Parathyroid adenoma (tissue), 2 donors: Measurements from ENCODE around the gene ACR.
A peak's percentile ranks its signal among the peaks of the same experiment; 100 is the strongest.

Source experiments
- H2AFZ ChIP-seq: fragments of 300-600 bp; sonication (generic); one replicate; pipeline ENCODE4 v1.7.0; 2017; ENCODE audit warnings: antibody characterized with exemption, mild to moderate bottlenecking
- H3K27ac ChIP-seq: fragments of 300-600 bp; sonication (generic); one replicate; pipeline ENCODE4 v1.7.0; 2017
- H3K27me3 ChIP-seq: fragments of 300-600 bp; sonication (generic); one replicate; pipeline ENCODE4 v1.7.0; 2017; ENCODE audit warnings: low read length; ENCODE audit not compliant: control insufficient read depth, insufficient read depth
- H3K36me3 ChIP-seq: fragments of 300-600 bp; sonication (generic); one replicate; pipeline ENCODE4 v1.7.0; 2017; ENCODE audit warnings: low read length; ENCODE audit not compliant: control insufficient read depth, insufficient read depth
- H3K4me1 ChIP-seq: fragments of 300-600 bp; sonication (generic); one replicate; pipeline ENCODE4 v1.7.0; 2017; ENCODE audit warnings: control low read depth
- H3K4me2 ChIP-seq: fragments of 300-600 bp; sonication (generic); one replicate; pipeline ENCODE4 v1.7.0; 2017; ENCODE audit warnings: low read length
- H3K4me3 ChIP-seq: fragments of 300-600 bp; sonication (generic); one replicate; pipeline ENCODE4 v1.7.0; 2017; ENCODE audit warnings: low read depth, low read length
- H3K79me2 ChIP-seq: fragments of 300-600 bp; sonication (generic); one replicate; pipeline ENCODE4 v1.7.0; 2017; ENCODE audit warnings: control low read depth
- H3K9ac ChIP-seq: fragments of 300-600 bp; sonication (generic); one replicate; pipeline ENCODE4 v1.7.0; 2017; ENCODE audit warnings: mild to moderate bottlenecking
- H3K9me3 ChIP-seq: fragments of 300-600 bp; sonication (generic); one replicate; pipeline ENCODE4 v1.7.0; 2017; ENCODE audit warnings: low read length; ENCODE audit not compliant: control insufficient read depth
- TF ChIP-seq, protein P1 (sequence below): fragments of 300-600 bp; sonication (generic); IDR thresholded peaks from one replicate; pipeline ENCODE4 v1.7.0; 2017; ENCODE audit warnings: antibody characterized with exemption, mild to moderate bottlenecking
- donor health status: primary hyperparathyroidism.

Gene ACR

DNA sequence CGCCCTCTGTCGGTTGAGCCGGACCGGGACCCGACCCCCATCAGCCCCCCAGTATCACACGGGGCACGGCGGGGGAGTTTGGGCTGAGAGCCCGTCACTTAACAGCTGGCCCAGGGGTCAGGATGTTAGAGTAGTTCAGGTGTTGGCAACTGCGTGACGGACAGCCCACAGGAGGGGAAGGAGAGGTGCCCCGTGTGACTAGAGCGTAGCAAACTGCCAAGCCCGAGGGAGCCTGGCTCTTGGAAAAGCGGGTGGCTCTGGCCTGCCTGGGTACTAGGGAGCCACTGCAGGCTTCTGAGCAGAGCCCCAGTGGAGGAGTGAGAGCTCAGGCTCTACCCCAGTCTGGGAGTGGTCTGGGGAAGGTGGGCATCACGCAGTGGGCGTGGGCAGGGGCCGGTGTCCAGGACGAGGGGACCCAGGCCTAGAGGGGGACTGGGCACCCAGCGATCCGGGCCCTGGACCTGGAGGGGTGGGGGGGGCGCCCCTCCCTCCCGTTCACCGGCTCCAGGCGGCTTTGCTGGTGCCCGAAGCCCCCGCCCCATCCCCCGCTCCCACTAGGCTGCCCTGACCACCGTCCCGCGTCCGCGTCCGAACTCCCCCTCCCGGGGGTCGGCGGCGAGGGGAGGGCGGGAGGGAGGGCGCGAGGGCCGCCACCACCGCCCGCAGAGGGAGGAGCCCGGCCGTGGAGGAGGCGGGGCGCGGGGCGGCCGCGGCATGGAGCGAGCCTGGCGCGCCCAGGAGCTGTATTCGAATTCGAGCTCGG is 41.0 kb upstream of the ACR start:
- no peak overlapping the region for H3K27ac ChIP-seq
- no peaks in the 10 kb centered on the region for H3K27me3 ChIP-seq
- no peaks in the 10 kb centered on the region for H3K36me3 ChIP-seq
- peak overlapping the region; percentile 36 for H3K4me3 ChIP-seq
- H3K4me2 ChIP-seq: peak overlapping the region; percentile 65
- H2AFZ ChIP-seq: peak overlapping the region; percentile 63
- H3K4me1 ChIP-seq: no peaks in the 10 kb centered on the region
- no peaks in the 10 kb centered on the region for H3K79me2 ChIP-seq
- no peaks in the 10 kb centered on the region for H3K9me3 ChIP-seq
- no peak overlapping the region for H3K9ac ChIP-seq
- TF ChIP-seq, protein P1, sequence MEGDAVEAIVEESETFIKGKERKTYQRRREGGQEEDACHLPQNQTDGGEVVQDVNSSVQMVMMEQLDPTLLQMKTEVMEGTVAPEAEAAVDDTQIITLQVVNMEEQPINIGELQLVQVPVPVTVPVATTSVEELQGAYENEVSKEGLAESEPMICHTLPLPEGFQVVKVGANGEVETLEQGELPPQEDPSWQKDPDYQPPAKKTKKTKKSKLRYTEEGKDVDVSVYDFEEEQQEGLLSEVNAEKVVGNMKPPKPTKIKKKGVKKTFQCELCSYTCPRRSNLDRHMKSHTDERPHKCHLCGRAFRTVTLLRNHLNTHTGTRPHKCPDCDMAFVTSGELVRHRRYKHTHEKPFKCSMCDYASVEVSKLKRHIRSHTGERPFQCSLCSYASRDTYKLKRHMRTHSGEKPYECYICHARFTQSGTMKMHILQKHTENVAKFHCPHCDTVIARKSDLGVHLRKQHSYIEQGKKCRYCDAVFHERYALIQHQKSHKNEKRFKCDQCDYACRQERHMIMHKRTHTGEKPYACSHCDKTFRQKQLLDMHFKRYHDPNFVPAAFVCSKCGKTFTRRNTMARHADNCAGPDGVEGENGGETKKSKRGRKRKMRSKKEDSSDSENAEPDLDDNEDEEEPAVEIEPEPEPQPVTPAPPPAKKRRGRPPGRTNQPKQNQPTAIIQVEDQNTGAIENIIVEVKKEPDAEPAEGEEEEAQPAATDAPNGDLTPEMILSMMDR: peak; percentile 28

- peak overlapping the region; percentile 76 for H3K4me2 ChIP-seq
- TF ChIP-seq, protein P1: no peak
- H3K4me3 ChIP-seq: no peak overlapping the region
- no peaks in the 10 kb centered on the region for H3K27me3 ChIP-seq
- no peaks in the 10 kb centered on the region for H3K4me1 ChIP-seq
- H3K27ac ChIP-seq: no peak overlapping the region
- H3K79me2 ChIP-seq: no peaks in the 10 kb centered on the region
- H3K36me3 ChIP-seq: no peaks in the 10 kb centered on the region
- H2AFZ ChIP-seq: no peak overlapping the region
- H3K9ac ChIP-seq: no peak overlapping the region
- no peaks in the 10 kb centered on the region for H3K9me3 ChIP-seq
Observed at GRCh38 chr22:50697667-50698506, 40.1 kb upstream of the ACR start.

DNA sequence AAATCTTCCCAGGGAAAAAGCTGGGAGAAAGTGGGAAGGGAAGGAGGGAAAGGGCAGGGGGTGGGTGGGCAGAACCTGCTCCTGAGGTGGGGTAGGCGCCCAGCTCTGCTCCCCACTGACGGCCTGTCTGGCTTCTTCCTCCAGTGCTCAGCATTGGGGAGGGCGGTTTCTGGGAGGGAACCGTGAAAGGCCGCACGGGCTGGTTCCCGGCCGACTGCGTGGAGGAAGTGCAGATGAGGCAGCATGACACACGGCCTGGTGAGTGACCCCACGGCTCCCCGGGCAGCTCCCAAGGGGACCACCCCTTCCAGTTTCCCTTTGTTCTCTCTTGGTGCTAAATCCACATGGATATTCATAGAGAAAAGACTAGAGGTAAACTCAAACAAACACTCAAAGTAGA is 39.5 kb upstream of the ACR start:
- Histone ChIP-seq H3K79me2 (no peaks in the 10 kb centered on the region), H3K27ac (no peak overlapping the region), H3K9ac (no peak overlapping the region), H3K36me3 (no peaks in the 10 kb centered on the region), H3K4me1 (no peaks in the 10 kb centered on the region), H3K4me2 (no peak overlapping the region), H3K4me3 (no peak overlapping the region), H3K9me3 (no peaks in the 10 kb centered on the region), H2AFZ (no peak overlapping the region), H3K27me3 (no peaks in the 10 kb centered on the region)
- TF ChIP-seq, protein P1: no peak

DNA sequence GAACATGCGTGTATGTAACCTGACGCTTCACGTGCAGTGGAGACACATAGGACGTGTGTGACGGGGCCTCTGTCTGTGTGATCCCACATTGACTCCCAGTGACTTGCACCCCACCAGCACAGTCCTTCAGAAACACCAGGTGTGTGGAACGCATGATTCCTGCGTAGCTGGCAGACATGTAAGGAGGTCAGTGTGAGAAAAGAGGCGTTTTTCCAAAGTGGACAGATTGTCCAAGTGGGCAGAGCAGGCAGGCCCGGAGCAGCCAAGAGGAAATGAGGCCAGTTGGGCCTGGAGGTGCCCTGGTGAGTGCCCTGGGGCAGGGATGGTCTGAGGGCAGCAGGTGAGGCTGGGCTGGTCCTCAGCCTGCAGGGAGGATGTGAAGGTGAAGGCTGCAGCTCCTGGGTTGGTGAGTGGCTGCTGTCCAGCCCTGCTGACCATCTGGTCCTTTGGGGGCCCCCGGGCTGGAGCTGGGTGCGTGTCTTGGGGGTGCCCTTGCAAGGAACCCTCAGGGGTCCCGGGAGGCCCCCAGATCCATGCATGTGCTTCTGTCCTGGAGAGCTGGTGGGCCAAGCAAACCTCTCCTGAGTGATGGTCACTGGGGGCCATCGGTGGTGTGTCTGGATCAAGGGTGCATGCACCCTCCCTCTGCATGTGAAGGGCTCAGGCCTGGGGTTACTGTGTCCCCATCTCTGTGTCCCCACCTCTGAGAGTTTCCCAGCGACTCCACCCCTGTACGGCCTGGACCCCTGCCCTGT is 38.8 kb upstream of the ACR start:
- Histone ChIP-seq H3K79me2 (no peaks in the 10 kb centered on the region), H3K27me3 (no peaks in the 10 kb centered on the region), H3K4me3 (no peak overlapping the region), H3K9ac (no peak overlapping the region), H3K4me1 (no peaks in the 10 kb centered on the region), H3K27ac (no peak overlapping the region), H3K4me2 (no peak overlapping the region), H3K36me3 (no peaks in the 10 kb centered on the region), H2AFZ (no peak overlapping the region), H3K9me3 (no peaks in the 10 kb centered on the region)
- TF ChIP-seq, protein P1: no peak
